Thoracic aorta (tissue), 2 donors: ENCODE data around the gene CCDC187. TPM values are rescaled to one million over a fixed set of nuclear protein-coding genes. Genes with fewer than 3 reads are reported as not detected.

ENCODE experiments used
- ATAC-seq: fragments of 150-250 bp; one replicate; pipeline ENCODE4 v1.8.0; 2017; ENCODE audit warnings: low read depth; ENCODE audit not compliant: insufficient number of reproducible peaks, low FRiP score
- DNase-seq: peaks from one replicate; pipeline ENCODE4 v3.0.0-alpha.2; 2020; ENCODE audit warnings: low spot score
- H3K27ac ChIP-seq, 2 donors: fragments of 200-600 bp; sonication (generic); 1 replicate in 1 of 2; 2 replicates in 1 of 2; pipeline ENCODE4 v1.5.1; 2016; ENCODE audit warnings: mild to moderate bottlenecking in 2 of 2, moderate library complexity in 2 of 2
- H3K27me3 ChIP-seq: fragments of 200-600 bp; sonication (generic); replicated peaks from 2 replicates; pipeline ENCODE4 v1.6.0; 2016; ENCODE audit warnings: mild to moderate bottlenecking; ENCODE audit not compliant: insufficient read depth
- H3K36me3 ChIP-seq: fragments of 200-600 bp; sonication (generic); one replicate; pipeline ENCODE4 v1.5.1; 2016
- H3K4me1 ChIP-seq, 2 donors: fragments of 200-600 bp; sonication (generic); 1 replicate in 1 of 2; 2 replicates in 1 of 2; pipeline versions ENCODE4 v1.5.1 to v1.6.0; 2016; ENCODE audit warnings: low read depth in 2 of 2, mild to moderate bottlenecking in 1 of 2; ENCODE audit not compliant: control insufficient read depth in 1 of 2
- H3K4me3 ChIP-seq: fragments of 200-600 bp; sonication (generic); 2 replicates; pipeline ENCODE4 v1.5.1; 2016; ENCODE audit warnings: mild to moderate bottlenecking
- H3K9me3 ChIP-seq: fragments of 200-600 bp; sonication (generic); 2 replicates; pipeline ENCODE4 v1.5.1; 2016
- total RNA-seq, 2 donors: library from RNA; depleted of rRNA; stranded (reverse); fragments of >200 nt; gene quantifications; one replicate each; pipeline versions ENCODE4 v1.1.0 to v1.2.3, GENCODE V29; 2016
- TF ChIP-seq, protein P1 (sequence below): fragments of 200-600 bp; sonication (generic); IDR thresholded peaks from one replicate; pipeline ENCODE4 v1.5.1; 2019; ENCODE audit warnings: antibody characterized with exemption

CCDC187 gene
- total RNA-seq, 2 donors from 2014 or later: not detected

DNA sequence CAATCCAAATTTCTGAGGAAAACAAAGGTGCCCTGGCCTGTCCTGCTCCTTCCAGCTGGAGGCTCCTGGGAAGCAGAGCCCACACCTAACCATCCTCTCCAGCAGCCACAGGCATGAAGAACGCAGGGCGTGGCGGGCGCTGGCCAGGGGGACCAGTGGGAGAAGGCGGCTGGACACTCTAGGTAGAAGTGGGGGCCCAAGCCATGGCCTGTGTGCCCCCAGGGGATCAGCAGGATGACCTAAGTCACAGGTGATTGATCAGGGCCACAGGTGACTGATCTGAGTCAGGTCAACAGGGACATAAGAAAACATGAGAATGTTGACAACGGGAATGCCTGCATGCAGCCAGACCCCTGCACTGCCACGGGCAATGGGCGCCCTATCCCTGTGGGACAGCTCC, 61.6 kb downstream of the CCDC187 start:
- Histone ChIP-seq H3K36me3 (no peaks in the 10 kb centered on the region), H3K27ac (no peak overlapping the region), H3K4me3 (no peak overlapping the region), H3K4me1 (peaks cover 8 to 13% of the 10 kb centered on the region in 2 donors), H3K9me3 (no peaks in the 10 kb centered on the region), H3K27me3 (no peaks in the 10 kb centered on the region)
- no peak for DNase-seq
- TF ChIP-seq, protein P1, sequence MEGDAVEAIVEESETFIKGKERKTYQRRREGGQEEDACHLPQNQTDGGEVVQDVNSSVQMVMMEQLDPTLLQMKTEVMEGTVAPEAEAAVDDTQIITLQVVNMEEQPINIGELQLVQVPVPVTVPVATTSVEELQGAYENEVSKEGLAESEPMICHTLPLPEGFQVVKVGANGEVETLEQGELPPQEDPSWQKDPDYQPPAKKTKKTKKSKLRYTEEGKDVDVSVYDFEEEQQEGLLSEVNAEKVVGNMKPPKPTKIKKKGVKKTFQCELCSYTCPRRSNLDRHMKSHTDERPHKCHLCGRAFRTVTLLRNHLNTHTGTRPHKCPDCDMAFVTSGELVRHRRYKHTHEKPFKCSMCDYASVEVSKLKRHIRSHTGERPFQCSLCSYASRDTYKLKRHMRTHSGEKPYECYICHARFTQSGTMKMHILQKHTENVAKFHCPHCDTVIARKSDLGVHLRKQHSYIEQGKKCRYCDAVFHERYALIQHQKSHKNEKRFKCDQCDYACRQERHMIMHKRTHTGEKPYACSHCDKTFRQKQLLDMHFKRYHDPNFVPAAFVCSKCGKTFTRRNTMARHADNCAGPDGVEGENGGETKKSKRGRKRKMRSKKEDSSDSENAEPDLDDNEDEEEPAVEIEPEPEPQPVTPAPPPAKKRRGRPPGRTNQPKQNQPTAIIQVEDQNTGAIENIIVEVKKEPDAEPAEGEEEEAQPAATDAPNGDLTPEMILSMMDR: no peak
- ATAC-seq: no peak

DNA sequence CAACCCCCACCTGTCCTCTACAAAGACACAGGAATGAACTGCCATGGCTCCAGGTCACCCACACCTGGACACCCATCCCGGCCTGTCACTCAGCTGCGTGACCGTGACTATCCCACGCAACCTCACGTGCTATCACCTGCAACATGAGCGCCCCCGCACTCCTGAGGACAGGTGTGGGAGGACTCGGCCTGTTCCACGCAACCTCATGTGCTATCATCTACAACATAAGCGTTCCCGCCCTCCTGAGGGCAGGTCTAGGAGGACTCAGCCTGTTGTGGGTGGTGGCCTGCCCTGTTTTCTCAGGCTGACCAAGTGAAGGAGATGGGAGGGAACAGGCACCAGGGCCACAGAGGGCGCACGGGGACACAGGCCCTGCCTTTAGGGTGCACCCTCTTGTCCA, 62.4 kb downstream of the CCDC187 start:
- no peak overlapping the region for H3K27ac ChIP-seq
- no peak overlapping the region for H3K4me3 ChIP-seq
- H3K4me1 ChIP-seq: peaks cover 8 to 13% of the 10 kb centered on the region in 2 donors
- no peak for DNase-seq
- no peaks in the 10 kb centered on the region for H3K36me3 ChIP-seq
- no peak for ATAC-seq
- TF ChIP-seq, protein P1: no peak
- no peaks in the 10 kb centered on the region for H3K9me3 ChIP-seq
- H3K27me3 ChIP-seq: no peaks in the 10 kb centered on the region

DNA sequence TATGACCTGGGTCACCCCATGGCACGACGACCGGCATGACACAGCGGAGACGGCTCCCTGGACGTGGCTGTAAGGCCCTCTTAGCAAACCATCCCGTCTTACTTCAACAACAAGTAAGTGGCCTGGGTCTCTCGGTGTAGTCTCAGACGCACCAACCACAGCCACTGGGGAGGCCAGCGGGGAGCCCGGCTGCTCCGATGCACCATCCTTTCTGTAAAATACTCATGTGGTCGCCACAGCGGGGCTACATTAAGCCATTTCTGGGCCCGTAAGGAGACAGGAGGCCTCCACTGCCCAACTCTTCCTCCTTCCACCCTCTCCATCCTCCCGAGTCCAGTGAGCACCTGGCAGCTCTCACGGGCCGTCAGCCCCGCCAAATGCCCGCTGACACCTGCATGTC, 63.0 kb downstream of the CCDC187 start:
- H3K4me3 ChIP-seq: no peak overlapping the region
- H3K4me1 ChIP-seq: peaks cover 8 to 13% of the 10 kb centered on the region in 2 donors
- H3K27ac ChIP-seq: no peak overlapping the region
- DNase-seq: no peak
- no peak for ATAC-seq
- TF ChIP-seq, protein P1: no peak
- no peaks in the 10 kb centered on the region for H3K9me3 ChIP-seq
- H3K27me3 ChIP-seq: no peaks in the 10 kb centered on the region
- no peaks in the 10 kb centered on the region for H3K36me3 ChIP-seq

DNA sequence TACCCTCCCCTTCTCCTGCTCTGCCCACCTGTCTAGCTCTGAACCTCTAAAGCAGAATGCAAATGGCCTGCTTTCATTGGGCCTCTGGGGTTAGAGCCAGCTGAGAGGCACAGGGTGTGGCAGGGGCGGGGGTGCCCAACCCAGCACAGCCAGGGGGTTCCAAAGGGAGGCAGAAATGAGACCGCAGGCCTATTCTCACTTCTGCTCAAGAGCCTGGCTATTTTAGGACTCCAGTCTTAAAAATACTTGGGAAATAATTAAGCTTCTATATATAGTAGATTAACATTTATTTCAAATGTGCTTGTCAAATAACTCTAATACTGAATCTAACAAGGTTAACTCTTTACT, 63.9 kb downstream of the CCDC187 start:
- DNase-seq (no peak), ATAC-seq (no peak)
- Histone ChIP-seq H3K36me3 (no peaks in the 10 kb centered on the region), H3K27ac (no peak overlapping the region), H3K27me3 (no peaks in the 10 kb centered on the region), H3K4me1 (peaks cover 6 to 10% of the 10 kb centered on the region in 2 donors), H3K9me3 (no peaks in the 10 kb centered on the region), H3K4me3 (no peak overlapping the region)
- TF ChIP-seq, protein P1: no peak

DNA sequence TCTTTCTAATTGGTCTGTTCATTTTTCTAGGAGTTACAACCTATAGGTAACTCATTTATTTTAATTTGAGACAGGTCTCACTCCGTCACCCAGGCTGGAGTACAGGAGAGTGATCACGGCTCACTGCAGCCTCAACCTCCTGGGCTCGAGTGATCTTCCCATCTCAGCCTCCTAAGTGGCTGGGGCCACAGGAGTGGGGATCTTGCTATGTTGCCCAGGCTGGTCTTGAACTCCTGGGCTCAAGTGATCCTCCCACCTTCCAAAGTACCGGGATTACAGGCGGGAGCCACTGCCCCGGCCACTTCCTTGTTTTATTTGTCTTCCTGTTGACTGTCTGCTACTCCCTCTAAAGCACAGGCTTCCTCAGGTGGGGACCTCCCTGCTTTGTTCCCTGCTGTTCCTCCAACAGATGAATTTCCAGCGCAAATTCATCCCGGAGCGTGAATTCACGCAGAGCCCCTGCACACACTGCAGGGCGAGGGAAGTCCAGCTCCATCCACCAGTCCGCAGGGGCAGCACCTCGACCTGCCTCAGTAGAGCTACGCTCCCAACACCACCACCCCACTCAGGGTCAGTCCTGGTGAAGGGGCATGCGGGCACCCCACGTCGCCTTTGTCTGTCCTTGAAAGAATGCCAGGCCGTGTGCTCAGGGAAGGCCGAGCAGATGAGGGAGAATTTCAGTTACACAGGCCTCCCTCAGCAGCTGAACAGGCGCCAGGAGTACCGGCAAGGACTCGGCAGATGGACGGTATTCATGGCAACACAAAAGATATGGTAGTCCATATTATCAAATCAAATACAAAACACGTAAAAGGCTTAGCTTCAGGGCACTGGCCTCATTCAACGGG, 64.5 kb downstream of the CCDC187 start:
- TF ChIP-seq, protein P1: no peak
- H3K27me3 ChIP-seq: no peaks in the 10 kb centered on the region
- ATAC-seq (no peak), DNase-seq (no peak)
- no peaks in the 10 kb centered on the region for H3K9me3 ChIP-seq
- no peak overlapping the region for H3K4me3 ChIP-seq
- H3K27ac ChIP-seq: no peak overlapping the region
- no peaks in the 10 kb centered on the region for H3K36me3 ChIP-seq
- peaks cover under 1 to 4% of the 10 kb centered on the region in 2 donors for H3K4me1 ChIP-seq
